HepG2 (cell line): ENCODE data around the gene NOG. TPM values are rescaled to one million over a fixed set of nuclear protein-coding genes. Genes with fewer than 3 reads are reported as not detected.
A peak's percentile ranks its signal among the peaks of the same experiment; 100 is the strongest.

Experiments used
- ATAC-seq: fragments of 200-7000 bp; cut with Tn5 transposase; 3 replicates; pipeline ENCODE4 v1.9.1; 2020; ENCODE audit warnings: mild to moderate bottlenecking, moderate library complexity
- BruUV-seq: library from RNA; stranded (reverse); fragments of 400-500 nt; replicated peaks from 2 replicates; lab custom pipeline; 2021; lab: Mats Ljungman, UMichigan
- CTCF ChIA-PET: fragments of 300-600 bp; formaldehyde crosslinking; extraction: SDS; loops from one replicate; lab custom pipeline; 2021; ENCODE audit warnings: low total read pairs, inconsistent platforms, low intra/inter-chr PET ratio; lab: Yijun Ruan, JAX
- POLR2A ChIA-PET: fragments of 350-600 bp; sonication (Branson Sonifier 250); formaldehyde crosslinking; loops from one replicate; lab custom pipeline; 2020; ENCODE audit warnings: antibody characterized with exemption, inconsistent platforms; lab: Yijun Ruan, JAX
- DNase-seq: peaks from one replicate; pipeline ENCODE4 v3.0.0-alpha.2; 2015; ENCODE audit warnings: low spot score
- FAIRE-seq: peaks from 3 replicates; lab custom pipeline; 2011; peaks lifted over from hg19 to GRCh38; lab: Jason Lieb, UNC
- H2AFZ ChIP-seq: one replicate; pipeline ENCODE4 v1.6.1; 2011; ENCODE audit warnings: low read length, inconsistent platforms
- H3K27ac ChIP-seq: fragments of 300-600 bp; 3 replicates; pipeline ENCODE4 v1.8.0; 2011; ENCODE audit warnings: mixed run types, mild to moderate bottlenecking, mixed read lengths, low read length, inconsistent platforms; ENCODE audit not compliant: insufficient read depth; ENCODE audit errors: extremely low read length
- H3K27me3 ChIP-seq, 2 experiments: fragments of 200-600 bp in 1 of 2; 2 replicates in 1 of 2; 3 replicates in 1 of 2; pipeline versions ENCODE4 v1.6.0 to v1.8.0; 2011; ENCODE audit warnings: low read length in 2 of 2, mild to moderate bottlenecking in 2 of 2, moderate library complexity in 2 of 2, inconsistent platforms in 1 of 2; ENCODE audit not compliant: insufficient read depth in 2 of 2, control insufficient read depth in 1 of 2
- H3K36me3 ChIP-seq, 2 experiments: fragments of 200-600 bp in 1 of 2; replicated peaks in 1 of 2; 2 replicates in 1 of 2; 3 replicates in 1 of 2; pipeline versions ENCODE4 v1.5.1 to v1.8.0; 2011; ENCODE audit warnings: low read length in 2 of 2, inconsistent platforms in 1 of 2; ENCODE audit not compliant: insufficient read depth in 2 of 2, control insufficient read depth in 1 of 2
- H3K4me1 ChIP-seq: 2 replicates; pipeline ENCODE4 v1.5.1; 2012; ENCODE audit warnings: low read length, inconsistent platforms; ENCODE audit not compliant: insufficient read depth
- H3K4me2 ChIP-seq: 2 replicates; pipeline ENCODE4 v1.6.0; 2011; ENCODE audit warnings: low read depth, low read length, inconsistent platforms
- H3K4me3 ChIP-seq, 3 experiments: fragments of 200-600 bp in 1 of 3; sonication (generic), shearing (Covaris generic) in 1 of 3; replicated peaks in 1 of 3; 2 replicates each; pipeline ENCODE4 v1.5.1; 2011 to 2016; ENCODE audit warnings: low read length in 3 of 3, inconsistent platforms in 2 of 3, low read depth in 2 of 3, mild to moderate bottlenecking in 2 of 3, control low read depth in 1 of 3, mixed read lengths in 1 of 3; ENCODE audit not compliant: insufficient read depth in 1 of 3
- H3K79me2 ChIP-seq: one replicate; pipeline ENCODE4 v1.6.1; 2011; ENCODE audit warnings: low read length, inconsistent platforms; ENCODE audit not compliant: insufficient read depth
- H3K9ac ChIP-seq: 2 replicates; pipeline ENCODE4 v1.6.0; 2011; ENCODE audit warnings: mild to moderate bottlenecking, low read depth, low read length, inconsistent platforms; ENCODE audit not compliant: insufficient read depth
- H3K9me3 ChIP-seq: 2 replicates; pipeline ENCODE4 v1.5.1; 2012; ENCODE audit warnings: mild to moderate bottlenecking, low read length
- H4K20me1 ChIP-seq: 2 replicates; pipeline ENCODE4 v1.6.0; 2011; ENCODE audit warnings: inconsistent platforms, mild to moderate bottlenecking, low read length, moderate library complexity; ENCODE audit not compliant: insufficient read depth
- TCF12 ChIP-seq, 2 experiments: fragments of 450-650 bp in 1 of 2; sonication (generic) in 1 of 2; formaldehyde crosslinking in 1 of 2; IDR thresholded peaks; 2 replicates each; pipeline versions ENCODE4 v1.6.1 to v1.8.0; 2017 to 2022; ENCODE audit warnings: antibody characterized with exemption in 1 of 2, mild to moderate bottlenecking in 1 of 2, missing genetic modification reagents in 1 of 2, moderate library complexity in 1 of 2
- THYN1 ChIP-seq: sonication (generic); formaldehyde crosslinking; IDR thresholded peaks from 2 replicates; pipeline ENCODE4 v1.8.1; 2023; ENCODE audit warnings: low read depth, mild to moderate bottlenecking, moderate library complexity, missing genetic modification reagents, borderline replicate concordance
- TIGD3 ChIP-seq: sonication (generic); formaldehyde crosslinking; IDR thresholded peaks from 2 replicates; pipeline ENCODE4 v1.5.1; 2020; ENCODE audit warnings: mild to moderate bottlenecking, missing genetic modification reagents, borderline replicate concordance
- ZNF276 ChIP-seq: sonication (generic); formaldehyde crosslinking; IDR thresholded peaks from 2 replicates; pipeline ENCODE4 v1.4.0; 2020; ENCODE audit warnings: mild to moderate bottlenecking, low read depth, missing genetic modification reagents
- ZXDC ChIP-seq: sonication (generic); formaldehyde crosslinking; IDR thresholded peaks from 2 replicates; pipeline ENCODE4 v1.5.0; 2020; ENCODE audit warnings: mild to moderate bottlenecking, missing genetic modification reagents
- WGBS: methylation state at CpG from one replicate; pipeline ENCODE4 v1.1.6; 2017; ENCODE audit warnings: low lambda C conversion rate; 5-methylcytosine and 5-hydroxymethylcytosine counted together
- in situ Hi-C: cut with HindIII; loops from 2 replicates; pipeline ENCODE4 v1.10.0; 2017; ENCODE audit warnings: low pct_unique_long_range_greater_than_20kb; ENCODE audit not compliant: extremely low pct_ligation_motif_present
- intact Hi-C: fragments of 100-400 bp; cut with micrococcal nuclease; formaldehyde crosslinking; loops from one replicate; pipeline ENCODE4 v1.10.0; 2022; ENCODE audit not compliant: unreplicated experiment
- polyA plus RNA-seq, 8 experiments: library from polyadenylated mRNA; depleted of rRNA in 3 of 8; stranded (reverse) in 7 of 8; unstranded in 1 of 8; fragments of >200 nt; fragmentation: Illumina TruSeq in 4 of 8; extraction: Trizol in 4 of 8; gene quantifications; 2 replicates each; pipeline versions ENCODE4 v1.2.1 to v1.2.3, GENCODE V29; 2011 to 2016; ENCODE audit warnings: low read depth in 4 of 8, missing spikeins in 1 of 8, mixed read lengths in 1 of 8; ENCODE audit not compliant: insufficient read depth in 1 of 8
- total RNA-seq, 5 experiments: library from RNA; depleted of rRNA; stranded (reverse); fragments of >200 nt; fragmentation: Illumina TruSeq; extraction: Trizol; gene quantifications; 2 replicates each; pipeline ENCODE4 v1.2.3, GENCODE V29; 2016; ENCODE audit warnings: low read depth in 1 of 5

Gene NOG
- total and polyA plus RNA-seq, 2 of the 13 experiments (the other 11 are each of a cell fraction or from before 2014, with no cell fraction given): not detected

DNA sequence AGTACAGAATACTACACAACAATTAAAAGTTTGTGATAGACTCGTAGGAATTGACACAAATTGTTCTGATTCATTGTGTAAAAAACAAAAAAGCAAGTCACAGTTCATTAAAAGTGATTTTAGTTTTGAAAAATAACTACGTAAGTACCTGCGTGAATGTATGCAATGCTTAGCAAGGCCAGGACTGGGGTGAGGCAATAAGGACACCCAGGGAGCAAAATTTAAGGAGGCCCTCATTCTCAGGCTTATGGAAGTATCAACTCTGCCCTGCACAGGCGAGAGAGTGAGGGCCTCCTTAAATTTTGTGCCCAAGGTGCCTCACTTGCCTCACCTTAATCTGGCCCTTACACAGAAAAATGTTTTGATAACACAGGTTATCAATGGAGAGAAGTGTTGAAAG is 31.4 kb downstream of the NOG start:
- Histone ChIP-seq H3K79me2 (no peaks in the 10 kb centered on the region), H3K4me1 (no peaks in the 10 kb centered on the region), H3K9ac (no peak overlapping the region), H3K27ac (no peak overlapping the region), H3K4me2 (no peak overlapping the region), H3K27me3 (peaks cover 0 to 1% of the 10 kb centered on the region in 2 experiments; a peak in 3 of 5 replicates), H3K36me3 (no peaks in the 10 kb centered on the region), H3K9me3 (no peaks in the 10 kb centered on the region), H2AFZ (no peak overlapping the region), H3K4me3 (no peak overlapping the region), H4K20me1 (no peaks in the 10 kb centered on the region)
- FAIRE-seq (no peak), DNase-seq (no peak), ATAC-seq (no peak)
- intact Hi-C loops: no loop called here
- CTCF ChIA-PET: no interaction called here
- TF ChIP-seq THYN1 (CRISPR knock-in tag): no peak
- TF ChIP-seq TCF12 (IDR thresholded peaks at IDR 0.05): no peak
- no peak for TF ChIP-seq TCF12 (CRISPR knock-in tag; IDR thresholded peaks at IDR 0.05)
- TF ChIP-seq ZXDC (CRISPR knock-in tag): no peak
- no peak for TF ChIP-seq TIGD3
- 0 out of 2 replicates have a peak, but pooled peaks have one; percentile 28 for TF ChIP-seq ZNF276 (CRISPR knock-in tag)
- in situ Hi-C loops: no loop called here
- no TSS peak for BruUV-seq
- POLR2A ChIA-PET: no interaction called here
- 19% methylated on average over 4 of the region's 4 CpGs for WGBS
